BLaER1 (cell line): ENCODE measurements around the gene P2RY11.

Source experiments
- H3K27ac ChIP-seq: shearing (Covaris generic); formaldehyde crosslinking; 2 replicates; pipeline ENCODE4 v1.8.1; 2022
- H3K27me3 ChIP-seq: shearing (Covaris generic); formaldehyde crosslinking; 2 replicates; pipeline ENCODE4 v1.8.1; 2022
- H3K36me3 ChIP-seq: shearing (Covaris generic); formaldehyde crosslinking; 2 replicates; pipeline ENCODE4 v1.8.1; 2022
- H3K4me1 ChIP-seq: shearing (Covaris generic); formaldehyde crosslinking; 2 replicates; pipeline ENCODE4 v1.8.1; 2022
- H3K4me2 ChIP-seq: shearing (Covaris generic); formaldehyde crosslinking; 2 replicates; pipeline ENCODE4 v1.8.1; 2022
- H3K4me3 ChIP-seq: shearing (Covaris generic); formaldehyde crosslinking; 2 replicates; pipeline ENCODE4 v1.8.1; 2022
- H3K9ac ChIP-seq: shearing (Covaris generic); formaldehyde crosslinking; 2 replicates; pipeline ENCODE4 v1.8.1; 2022
- H3K9me3 ChIP-seq: shearing (Covaris generic); formaldehyde crosslinking; 2 replicates; pipeline ENCODE4 v1.8.1; 2022
- H4K20me1 ChIP-seq: shearing (Covaris generic); formaldehyde crosslinking; 2 replicates; pipeline ENCODE4 v1.8.1; 2022
- Cebpa-rat ChIP-seq: shearing (Covaris generic); IDR thresholded peaks from 2 replicates; pipeline ENCODE4 v1.8.1; 2022

Gene P2RY11

GRCh38 chr19:10120538-10121189 is 9.2 kb downstream of the P2RY11 start:
- peak overlapping the region; percentile 94 for H3K27ac ChIP-seq
- no peak for TF ChIP-seq Cebpa-rat
- peaks cover 93% of the 10 kb centered on the region for H3K4me1 ChIP-seq
- no peaks in the 10 kb centered on the region for H3K27me3 ChIP-seq
- peaks cover 38% of the 10 kb centered on the region for H4K20me1 ChIP-seq
- peak overlapping the region; percentile 84 for H3K4me2 ChIP-seq
- H3K4me3 ChIP-seq, result no peak overlapping the region
- H3K36me3 ChIP-seq, result peaks cover 55% of the 10 kb centered on the region
- no peaks in the 10 kb centered on the region for H3K9me3 ChIP-seq
- peak overlapping the region; percentile 42; the same call in 1 of the 2 replicates for H3K9ac ChIP-seq

DNA sequence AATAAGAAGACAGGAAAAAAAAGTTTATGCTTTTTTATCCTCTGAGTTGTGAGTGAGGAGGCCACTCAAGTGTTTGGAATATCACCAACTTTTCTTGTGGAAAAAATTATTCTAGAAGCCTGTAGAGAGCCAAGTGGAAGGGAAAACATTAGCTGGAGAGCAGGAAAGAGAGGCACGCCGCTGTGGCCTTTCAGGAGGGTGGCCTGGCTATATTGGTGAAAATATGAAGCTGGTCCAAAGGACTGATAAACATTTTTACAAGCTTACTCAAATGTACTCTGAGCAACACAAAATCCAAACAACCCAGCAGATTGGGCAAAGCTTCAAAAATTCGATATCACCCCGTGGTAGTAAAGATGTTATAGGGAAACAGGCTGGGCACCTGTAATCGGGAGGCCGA is 10.6 kb downstream of the P2RY11 start:
- H3K4me1 ChIP-seq, result peaks cover 93% of the 10 kb centered on the region
- H3K9ac ChIP-seq, result 0 out of 2 replicates have a peak overlapping the region, but pooled peaks have one; percentile 9
- peaks cover 24% of the 10 kb centered on the region for H4K20me1 ChIP-seq
- no peaks in the 10 kb centered on the region for H3K9me3 ChIP-seq
- peak overlapping the region; percentile 84 for H3K4me2 ChIP-seq
- peak overlapping the region; percentile 94 for H3K27ac ChIP-seq
- peaks cover 41% of the 10 kb centered on the region for H3K36me3 ChIP-seq
- H3K27me3 ChIP-seq, result no peaks in the 10 kb centered on the region
- no peak overlapping the region for H3K4me3 ChIP-seq
- no peak for TF ChIP-seq Cebpa-rat

DNA sequence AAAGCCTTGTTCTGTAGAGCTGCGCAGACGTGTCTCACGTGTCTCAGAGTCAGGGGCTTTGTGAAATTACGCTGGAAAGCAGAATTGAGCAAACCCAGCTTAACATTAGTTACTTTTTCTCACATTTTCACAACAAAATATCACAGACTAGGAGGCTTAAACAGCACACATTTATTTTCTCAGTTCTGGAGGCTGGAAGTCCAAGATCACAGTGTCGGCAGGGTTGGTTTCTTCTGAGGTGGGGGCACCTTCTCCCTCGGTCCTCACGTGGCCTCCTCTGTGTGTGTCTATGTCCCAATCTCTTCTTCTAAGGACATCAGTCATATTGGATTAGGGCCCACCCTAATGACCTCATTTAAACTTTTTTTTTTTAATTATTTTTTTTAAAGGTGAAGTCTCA is 12.9 kb downstream of the P2RY11 start:
- no peak for TF ChIP-seq Cebpa-rat
- H3K4me1 ChIP-seq, result peaks cover 96% of the 10 kb centered on the region
- no peak overlapping the region; the same call in 1 of the 2 replicates for H3K9ac ChIP-seq
- H3K4me2 ChIP-seq, result peak overlapping the region; percentile 83
- no peak overlapping the region for H3K4me3 ChIP-seq
- peaks cover 43% of the 10 kb centered on the region for H3K36me3 ChIP-seq
- H3K27me3 ChIP-seq, result no peaks in the 10 kb centered on the region
- peak overlapping the region; percentile 86 for H3K27ac ChIP-seq
- H4K20me1 ChIP-seq, result no peaks in the 10 kb centered on the region; the same call in 1 of the 2 replicates
- H3K9me3 ChIP-seq, result no peaks in the 10 kb centered on the region

- Histone ChIP-seq H3K9ac (peak overlapping the region; percentile 69; the same call in 1 of the 2 replicates), H3K4me3 (no peak overlapping the region), H4K20me1 (no peaks in the 10 kb centered on the region), H3K4me1 (peaks cover 100% of the 10 kb centered on the region), H3K9me3 (no peaks in the 10 kb centered on the region), H3K36me3 (peaks cover 61% of the 10 kb centered on the region), H3K27me3 (no peaks in the 10 kb centered on the region), H3K27ac (peak overlapping the region; percentile 86), H3K4me2 (peak overlapping the region; percentile 83)
- TF ChIP-seq Cebpa-rat, result 0 out of 2 replicates have a peak, but pooled peaks have one; percentile 30
Measured at GRCh38 chr19:10126213-10126639, 14.7 kb downstream of the P2RY11 start.

GRCh38 chr19:10132905-10133304 is 21.4 kb downstream of the P2RY11 start:
- H3K36me3 ChIP-seq, result peaks cover 98% of the 10 kb centered on the region

GRCh38 chr19:10133596-10133995 is 22.1 kb downstream of the P2RY11 start:
- no peak overlapping the region for H3K4me3 ChIP-seq
- H4K20me1 ChIP-seq, result no peaks in the 10 kb centered on the region
- H3K4me2 ChIP-seq, result peak overlapping the region; percentile 78
- peak overlapping the region; percentile 86 for H3K27ac ChIP-seq
- TF ChIP-seq Cebpa-rat, result no peak
- peak overlapping the region; percentile 57; the same call in 1 of the 2 replicates for H3K9ac ChIP-seq
- no peaks in the 10 kb centered on the region for H3K27me3 ChIP-seq
- peaks cover 98% of the 10 kb centered on the region for H3K36me3 ChIP-seq
- H3K4me1 ChIP-seq, result peaks cover 100% of the 10 kb centered on the region
- 0 out of 2 replicates have a peak, but pooled peaks cover 4% of the 10 kb centered on the region for H3K9me3 ChIP-seq

More at GRCh38 chr19:10132905-10133304, 21.4 kb downstream of the P2RY11 start:
- Histone ChIP-seq H3K9ac (no peak overlapping the region), H4K20me1 (no peaks in the 10 kb centered on the region), H3K9me3 (0 out of 2 replicates have a peak, but pooled peaks cover 4% of the 10 kb centered on the region), H3K27ac (peak overlapping the region; percentile 86), H3K27me3 (no peaks in the 10 kb centered on the region), H3K4me1 (peaks cover 100% of the 10 kb centered on the region), H3K4me3 (0 out of 2 replicates have a peak overlapping the region, but pooled peaks have one; percentile 7), H3K4me2 (peak overlapping the region; percentile 78)
- no peak for TF ChIP-seq Cebpa-rat

DNA sequence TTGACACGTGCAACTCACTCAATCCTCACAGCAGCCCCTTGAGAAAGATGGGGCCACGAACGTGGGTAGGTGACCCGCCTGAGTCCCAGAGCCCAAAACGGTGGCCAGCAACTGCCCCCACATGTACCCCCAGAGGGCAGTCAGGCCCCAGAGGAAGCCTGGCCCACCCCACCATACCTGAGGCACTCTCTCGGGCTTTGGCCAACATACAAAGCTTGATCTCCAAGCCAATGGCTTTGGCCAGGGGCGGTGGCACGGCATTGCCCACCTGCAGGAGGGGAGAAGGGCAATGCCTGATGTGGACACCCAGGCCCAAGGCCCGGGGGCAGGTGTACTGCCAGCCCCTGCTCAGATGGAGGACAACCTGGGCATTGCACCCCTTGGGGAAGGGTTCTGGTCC is 22.5 kb downstream of the P2RY11 start:
- Histone ChIP-seq H4K20me1 (no peaks in the 10 kb centered on the region), H3K4me1 (peaks cover 100% of the 10 kb centered on the region), H3K4me3 (no peak overlapping the region), H3K36me3 (peaks cover 98% of the 10 kb centered on the region), H3K27me3 (no peaks in the 10 kb centered on the region), H3K4me2 (peak overlapping the region; percentile 78), H3K9me3 (0 out of 2 replicates have a peak, but pooled peaks cover 4% of the 10 kb centered on the region), H3K27ac (peak overlapping the region; percentile 86), H3K9ac (peak overlapping the region; percentile 57; the same call in 1 of the 2 replicates)
- TF ChIP-seq Cebpa-rat, result no peak

DNA sequence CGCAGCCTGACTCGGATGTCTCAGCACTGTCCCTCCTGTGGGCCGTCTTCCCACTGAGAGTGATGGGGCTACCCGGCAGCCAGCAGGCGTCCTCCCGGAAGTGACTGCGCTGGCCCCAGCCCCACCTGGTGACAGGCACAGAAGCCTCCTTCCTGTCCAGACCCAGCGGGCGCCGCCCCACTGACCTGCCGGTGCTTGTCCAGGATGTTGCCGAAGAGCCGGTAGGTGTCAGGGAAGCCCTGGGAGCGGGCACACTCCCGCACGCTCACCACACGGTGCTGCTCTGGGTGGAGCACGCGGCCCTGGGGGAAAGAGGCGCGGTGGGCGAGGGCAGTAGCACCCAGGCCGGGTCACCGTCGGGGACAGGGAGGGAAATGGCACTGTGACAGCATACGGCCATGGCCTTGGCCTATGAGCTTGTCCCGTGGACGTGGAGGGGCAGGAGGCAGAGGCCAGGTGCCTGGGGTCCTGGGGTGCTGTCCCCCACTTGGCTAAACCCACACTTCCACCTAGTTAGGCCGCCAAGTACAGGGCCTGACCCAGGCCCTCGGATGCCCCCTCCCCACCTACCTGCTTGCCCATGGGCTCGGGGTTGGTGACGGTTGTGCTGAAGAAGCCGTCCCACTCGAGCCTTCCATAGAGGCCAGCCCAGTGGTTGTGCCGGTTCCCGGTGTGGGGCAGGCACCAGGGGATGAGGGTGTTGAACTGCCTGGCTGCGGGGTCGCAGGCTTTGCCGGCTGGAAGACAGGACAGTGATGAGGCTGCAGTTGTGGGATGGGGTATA is 24.2 kb downstream of the P2RY11 start:
- H3K36me3 ChIP-seq, result peaks cover 98% of the 10 kb centered on the region
- H3K9me3 ChIP-seq, result 0 out of 2 replicates have a peak, but pooled peaks cover 4% of the 10 kb centered on the region
- H4K20me1 ChIP-seq, result no peaks in the 10 kb centered on the region
- peaks cover 100% of the 10 kb centered on the region for H3K4me1 ChIP-seq
- TF ChIP-seq Cebpa-rat, result no peak
- peak overlapping the region; percentile 57; the same call in 1 of the 2 replicates for H3K9ac ChIP-seq
- peak overlapping the region; percentile 86 for H3K27ac ChIP-seq
- H3K27me3 ChIP-seq, result no peaks in the 10 kb centered on the region
- H3K4me2 ChIP-seq, result peak overlapping the region; percentile 78
- H3K4me3 ChIP-seq, result peak overlapping the region; percentile 28; the same call in 1 of the 2 replicates

- H3K9me3 ChIP-seq, result 0 out of 2 replicates have a peak, but pooled peaks cover 4% of the 10 kb centered on the region
- peaks cover 98% of the 10 kb centered on the region for H3K36me3 ChIP-seq
- H3K4me2 ChIP-seq, result peak overlapping the region; percentile 78
- H3K27ac ChIP-seq, result peak overlapping the region; percentile 86
- H3K4me1 ChIP-seq, result peaks cover 100% of the 10 kb centered on the region
- TF ChIP-seq Cebpa-rat, result no peak
- peak overlapping the region; percentile 27; the same call in 1 of the 2 replicates for H3K9ac ChIP-seq
- no peak overlapping the region for H3K4me3 ChIP-seq
- H3K27me3 ChIP-seq, result no peaks in the 10 kb centered on the region
- H4K20me1 ChIP-seq, result no peaks in the 10 kb centered on the region
Measured at GRCh38 chr19:10136936-10137335, 25.4 kb downstream of the P2RY11 start.
